ENCODE results near the gene ZNF57. TPM values are rescaled to one million over a fixed set of nuclear protein-coding genes. Genes with fewer than 3 reads are reported as not detected.

The ZNF57 gene
- total RNA-seq, 4 donors from 2014 or later = 16.2 to 46.2 (median 23.4) TPM

DNA sequence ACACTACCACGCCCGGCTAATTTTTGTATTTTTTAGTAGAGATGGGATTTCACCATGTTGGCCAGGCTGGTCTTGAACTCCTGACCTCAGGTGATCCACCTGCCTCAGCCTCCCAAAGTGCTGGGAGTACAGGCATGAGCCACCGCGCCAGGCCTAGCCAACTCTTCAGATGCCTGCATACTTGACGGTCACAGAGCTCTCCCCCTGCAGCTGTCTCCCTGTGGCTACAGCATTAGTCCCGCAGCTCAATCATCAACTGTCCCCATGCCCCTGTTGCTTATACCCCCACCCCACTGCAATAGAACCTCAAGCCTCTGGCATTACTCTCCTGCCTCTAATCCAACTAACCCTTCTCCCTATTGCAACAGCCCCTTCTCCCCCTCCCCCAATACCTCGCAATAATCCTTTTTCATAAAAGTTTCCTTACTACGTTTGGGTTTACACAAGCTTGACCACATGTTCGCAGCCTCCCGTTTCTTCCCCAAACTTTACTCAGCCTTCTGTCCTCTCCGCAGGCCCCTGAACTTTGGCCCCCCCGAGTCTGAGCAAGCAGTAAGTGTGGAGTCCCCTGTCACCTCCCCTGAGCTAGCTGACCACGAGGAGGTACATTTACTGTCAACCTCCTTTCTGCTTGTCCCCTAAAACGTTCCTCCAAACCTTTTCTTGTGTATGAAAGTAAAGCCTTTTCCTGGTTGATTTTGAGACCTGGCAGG, 42.4 kb downstream of the ZNF57 start:
- no peaks in the 10 kb centered on the region for H3K27me3 ChIP-seq
- no peak for DNase-seq (ENCODE audit: low spot score in 2 of 2)
- 86% methylated on average over 14 of the region's 14 CpGs for WGBS
- no peak for TF ChIP-seq POLR2AphosphoS5 (IDR thresholded peaks at IDR 0.05)
- TF ChIP-seq, protein P1, sequence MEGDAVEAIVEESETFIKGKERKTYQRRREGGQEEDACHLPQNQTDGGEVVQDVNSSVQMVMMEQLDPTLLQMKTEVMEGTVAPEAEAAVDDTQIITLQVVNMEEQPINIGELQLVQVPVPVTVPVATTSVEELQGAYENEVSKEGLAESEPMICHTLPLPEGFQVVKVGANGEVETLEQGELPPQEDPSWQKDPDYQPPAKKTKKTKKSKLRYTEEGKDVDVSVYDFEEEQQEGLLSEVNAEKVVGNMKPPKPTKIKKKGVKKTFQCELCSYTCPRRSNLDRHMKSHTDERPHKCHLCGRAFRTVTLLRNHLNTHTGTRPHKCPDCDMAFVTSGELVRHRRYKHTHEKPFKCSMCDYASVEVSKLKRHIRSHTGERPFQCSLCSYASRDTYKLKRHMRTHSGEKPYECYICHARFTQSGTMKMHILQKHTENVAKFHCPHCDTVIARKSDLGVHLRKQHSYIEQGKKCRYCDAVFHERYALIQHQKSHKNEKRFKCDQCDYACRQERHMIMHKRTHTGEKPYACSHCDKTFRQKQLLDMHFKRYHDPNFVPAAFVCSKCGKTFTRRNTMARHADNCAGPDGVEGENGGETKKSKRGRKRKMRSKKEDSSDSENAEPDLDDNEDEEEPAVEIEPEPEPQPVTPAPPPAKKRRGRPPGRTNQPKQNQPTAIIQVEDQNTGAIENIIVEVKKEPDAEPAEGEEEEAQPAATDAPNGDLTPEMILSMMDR (IDR thresholded peaks at IDR 0.05) = no peak
- TF ChIP-seq EP300 (IDR thresholded peaks at IDR 0.05) = no peak
- no peak for TF ChIP-seq POLR2A (IDR thresholded peaks at IDR 0.05)
- H3K27ac ChIP-seq = no peak overlapping the region
- H3K36me3 ChIP-seq = peaks cover 13% of the 10 kb centered on the region
- H3K9me3 ChIP-seq = no peaks in the 10 kb centered on the region
- no peak overlapping the region for H3K4me3 ChIP-seq
- peaks cover 19% of the 10 kb centered on the region for H3K4me1 ChIP-seq

DNA sequence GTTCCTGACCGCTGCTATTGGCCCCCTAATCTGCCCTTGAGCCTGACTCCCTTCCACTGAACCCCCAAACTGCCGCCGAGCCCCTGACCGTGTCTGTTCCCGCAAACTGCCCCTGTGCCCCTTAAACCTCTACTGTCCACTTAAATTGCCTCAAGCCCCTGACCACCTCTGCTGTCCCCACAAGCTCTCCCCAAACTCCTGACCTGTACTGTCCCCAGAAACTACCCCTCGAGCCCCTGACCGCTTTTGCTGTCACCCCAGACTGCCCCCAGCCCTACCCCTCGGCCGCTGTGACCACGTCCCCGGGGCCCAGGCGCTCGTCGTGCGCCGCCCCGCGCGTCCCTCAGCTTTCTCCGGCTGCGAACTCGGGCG, 43.7 kb downstream of the ZNF57 start:
- peak overlapping the region; percentile 96 for H3K4me3 ChIP-seq
- H3K36me3 ChIP-seq = peaks cover 3% of the 10 kb centered on the region
- peak overlapping the region; percentile 83 for H3K27ac ChIP-seq
- TF ChIP-seq, protein P1 (IDR thresholded peaks at IDR 0.05) = no peak
- TF ChIP-seq POLR2AphosphoS5 (IDR thresholded peaks at IDR 0.05) = no peak
- no peak for TF ChIP-seq EP300 (IDR thresholded peaks at IDR 0.05)
- TF ChIP-seq POLR2A (IDR thresholded peaks at IDR 0.05) = no peak
- no peaks in the 10 kb centered on the region for H3K27me3 ChIP-seq
- peaks cover 29% of the 10 kb centered on the region for H3K4me1 ChIP-seq
- WGBS = 2% methylated on average over 23 of the region's 23 CpGs
- H3K9me3 ChIP-seq = no peaks in the 10 kb centered on the region
- DNase-seq (ENCODE audit: low spot score in 2 of 2) = no peak

DNA sequence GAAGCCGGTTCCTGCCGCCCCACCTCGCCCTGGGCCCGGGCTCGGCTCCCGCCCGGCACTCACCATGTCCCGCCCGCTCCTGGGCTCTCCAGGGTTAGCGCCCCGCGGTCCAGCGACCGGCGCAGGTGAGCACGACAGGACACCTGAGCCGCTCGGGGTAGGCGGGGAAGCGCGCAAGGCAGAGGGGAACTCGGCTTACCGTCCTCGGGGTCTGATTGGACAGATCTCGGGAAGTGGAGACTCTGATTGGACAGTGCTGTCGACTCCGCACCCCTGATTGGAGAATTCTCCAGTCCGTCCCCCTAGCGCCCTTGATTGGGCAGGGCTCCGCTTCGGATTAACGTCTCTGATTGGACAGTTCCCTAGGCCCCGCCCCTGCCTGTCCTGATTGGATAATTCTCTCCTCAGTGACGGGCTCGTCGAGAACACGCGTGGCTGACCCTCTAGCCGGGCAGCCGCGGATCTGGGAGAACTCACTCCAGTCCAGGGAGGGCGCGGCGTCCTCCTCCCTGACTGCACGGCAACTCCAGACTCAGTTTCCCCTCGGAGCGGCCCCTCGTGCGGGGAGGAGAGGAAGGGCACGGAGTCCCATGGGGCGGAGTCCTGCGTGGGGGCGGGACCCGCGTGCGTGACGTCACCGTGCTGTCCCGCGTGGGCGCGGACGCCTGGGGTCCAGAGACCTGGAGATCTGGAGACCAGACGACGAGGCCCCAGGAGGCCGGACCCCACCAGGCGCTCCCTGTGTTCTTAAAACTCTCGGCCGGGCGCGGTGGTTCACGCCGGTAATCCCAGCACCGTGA, 44.2 kb downstream of the ZNF57 start, which contains the start of gene ZNF77:
TSS of gene ZNF77 (minus strand) at position 197 of the 800 bp plus-strand sequence. CDS start at position 66, 131 bp downstream.
- Histone ChIP-seq H3K9me3 (no peaks in the 10 kb centered on the region), H3K27ac (peak within 1 kb of the TSS; percentile 83), H3K4me3 (peak within 1 kb of the TSS; percentile 96), H3K36me3 (no peaks in the 10 kb centered on the region), H3K27me3 (no peaks in the 10 kb centered on the region), H3K4me1 (peaks cover 35% of the 10 kb centered on the region)
- TF ChIP-seq, protein P1 (IDR thresholded peaks at IDR 0.05) = peak in 1 of 2 donors; percentile 30
- TF ChIP-seq EP300 (IDR thresholded peaks at IDR 0.05) = no peak
- peak in 1 of 3 donors; percentile 83 for TF ChIP-seq POLR2AphosphoS5 (IDR thresholded peaks at IDR 0.05)
- peak in 1 of 2 donors; percentile 48 for TF ChIP-seq POLR2A (IDR thresholded peaks at IDR 0.05)
- WGBS = 0% methylated on average over 31 of the region's 74 CpGs
- DNase-seq (ENCODE audit: low spot score in 2 of 2) = peak; percentile 99 to 100

DNA sequence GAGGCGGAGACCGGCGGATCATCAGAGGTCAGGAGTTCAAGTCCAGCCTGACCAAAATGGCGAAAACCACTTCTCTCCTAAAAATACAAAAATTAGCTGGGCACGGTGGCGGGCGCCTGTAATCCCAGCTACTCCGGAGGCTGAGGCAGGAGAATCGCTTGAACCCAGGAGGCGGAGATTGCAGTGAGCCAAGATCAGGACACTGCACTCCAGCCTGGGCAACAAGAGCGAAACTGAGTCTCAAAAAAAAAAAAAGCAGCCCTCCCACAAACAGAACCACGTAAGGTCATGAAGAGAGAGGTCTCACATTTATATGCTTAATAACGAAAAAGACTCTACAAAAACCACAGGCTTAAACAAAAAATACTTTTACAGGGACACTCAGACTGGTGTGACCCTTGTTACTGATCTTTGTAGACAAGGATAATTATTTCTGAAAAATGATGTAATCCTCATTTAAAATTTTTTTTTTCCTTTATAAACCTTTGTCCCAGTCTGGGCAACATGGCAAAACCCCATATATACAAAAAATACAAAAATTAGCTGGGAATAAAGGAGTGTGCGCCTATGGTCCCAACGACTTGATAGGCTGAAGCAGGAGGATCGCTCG, 45.0 kb downstream of the ZNF57 start:
- 41% methylated on average over 16 of the region's 17 CpGs for WGBS
- Histone ChIP-seq H3K36me3 (no peaks in the 10 kb centered on the region), H3K4me3 (peak overlapping the region; percentile 96), H3K9me3 (no peaks in the 10 kb centered on the region), H3K27me3 (no peaks in the 10 kb centered on the region), H3K27ac (peak overlapping the region; percentile 83), H3K4me1 (peaks cover 35% of the 10 kb centered on the region)
- no peak for DNase-seq (ENCODE audit: low spot score in 2 of 2)
- TF ChIP-seq EP300 (IDR thresholded peaks at IDR 0.05) = no peak
- TF ChIP-seq POLR2AphosphoS5 (IDR thresholded peaks at IDR 0.05) = no peak
- TF ChIP-seq POLR2A (IDR thresholded peaks at IDR 0.05) = no peak
- TF ChIP-seq, protein P1 (IDR thresholded peaks at IDR 0.05) = no peak

DNA sequence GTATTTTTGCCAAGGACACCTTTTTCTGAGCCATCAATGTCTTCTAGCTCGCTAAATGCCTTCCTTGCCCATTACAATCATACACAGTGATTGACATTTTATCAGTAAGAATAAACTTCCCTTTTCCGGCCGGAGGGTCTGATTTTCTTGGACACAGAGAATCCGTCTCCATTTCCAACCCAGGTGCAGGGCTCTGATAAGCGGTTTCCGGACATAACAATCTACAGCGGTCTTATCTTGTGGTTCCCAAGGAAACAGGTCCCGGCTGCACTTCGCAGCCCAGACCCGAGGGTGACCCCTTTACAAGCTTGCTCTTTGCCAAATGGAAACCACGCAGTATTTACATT, 49.2 kb downstream of the ZNF57 start:
- no peaks in the 10 kb centered on the region for H3K27me3 ChIP-seq
- H3K27ac ChIP-seq = peak overlapping the region; percentile 98
- TF ChIP-seq EP300 (IDR thresholded peaks at IDR 0.05) (no peak), POLR2AphosphoS5 (IDR thresholded peaks at IDR 0.05) (no peak), POLR2A (IDR thresholded peaks at IDR 0.05) (no peak)
- TF ChIP-seq, protein P1 (IDR thresholded peaks at IDR 0.05) = no peak
- peak overlapping the region; percentile 90 for H3K4me3 ChIP-seq
- 0% methylated on average over 11 of the region's 11 CpGs for WGBS
- H3K36me3 ChIP-seq = no peaks in the 10 kb centered on the region
- DNase-seq (ENCODE audit: low spot score in 2 of 2) = no peak
- peaks cover 55% of the 10 kb centered on the region for H3K4me1 ChIP-seq
- no peaks in the 10 kb centered on the region for H3K9me3 ChIP-seq
